ENCODE data around the gene ATF4.

DNA sequence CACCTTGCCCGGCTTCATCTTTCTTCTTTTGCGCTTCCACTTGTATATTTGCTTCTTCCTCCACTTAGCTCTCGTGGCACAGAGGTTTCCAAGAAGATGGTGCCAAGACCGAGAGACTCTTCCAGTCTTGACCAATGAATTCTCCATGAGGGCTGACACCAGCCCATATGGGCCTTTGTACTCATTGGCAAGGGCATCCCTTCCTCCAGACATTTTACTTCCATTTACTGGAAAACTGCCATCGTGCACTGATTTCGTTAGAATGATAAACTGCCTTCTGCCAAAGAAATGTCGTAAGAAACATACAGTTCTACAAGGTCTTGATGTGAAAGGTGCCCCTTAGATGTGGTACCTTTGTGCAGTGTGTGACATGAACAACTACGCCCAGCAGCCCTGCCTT, 22.9 kb upstream of the ATF4 start:
- TF ChIP-seq POLR2A (IDR thresholded peaks at IDR 0.05; ENCODE audit: extremely low read depth, insufficient read length) (no peak), CTCF (IDR thresholded peaks at IDR 0.05; ENCODE audit: low read depth, low read length) (no peak)

Measured in NB4 (cell line).